GM23338 (cell line): ENCODE measurements around the gene USP7.

ENCODE experiments used
- CREB1 ChIP-seq: fragments of 250-450 bp; sonication (Bioruptor Pico); IDR thresholded peaks from 2 replicates; pipeline ENCODE4 v1.5.0; 2020; ENCODE audit warnings: low read depth, mild to moderate bottlenecking, moderate library complexity
- EZH2 ChIP-seq: fragments of 200-600 bp; sonication (generic); IDR thresholded peaks from one replicate; pipeline ENCODE4 v1.8.0; 2017; ENCODE audit warnings: antibody characterized with exemption, mild to moderate bottlenecking, low read depth; ENCODE audit not compliant: unreplicated experiment
- EZH2phosphoT487 ChIP-seq: fragments of 200-600 bp; sonication (generic); IDR thresholded peaks from one replicate; pipeline ENCODE4 v1.8.1; 2018; ENCODE audit warnings: antibody characterized with exemption; ENCODE audit not compliant: unreplicated experiment
- NANOG ChIP-seq: IDR thresholded peaks from 2 replicates; pipeline ENCODE4 v1.6.1; 2016; ENCODE audit warnings: antibody characterized with exemption, borderline replicate concordance
- POLR2AphosphoS5 ChIP-seq: IDR thresholded peaks from 2 replicates; pipeline ENCODE4 v1.6.1; 2016; ENCODE audit warnings: antibody characterized with exemption, low read depth
- ZNF114 ChIP-seq: fragments of 250-450 bp; sonication (Bioruptor Pico); IDR thresholded peaks from 2 replicates; pipeline ENCODE4 v1.5.0; 2020; ENCODE audit warnings: mild to moderate bottlenecking, moderate library complexity
- TF ChIP-seq, protein P1 (sequence below), 2 experiments: fragments of 200-600 bp in 1 of 2; sonication (generic) in 1 of 2; conservative IDR thresholded peaks; 2 replicates each; pipeline versions ENCODE4 v1.5.1 to v1.6.1; 2016 to 2017; ENCODE audit warnings: antibody characterized with exemption in 2 of 2, low read depth in 2 of 2, mild to moderate bottlenecking in 2 of 2, moderate library complexity in 1 of 2
- TF ChIP-seq, protein P2 (sequence below): IDR thresholded peaks from one replicate; pipeline ENCODE4 v1.6.1; 2018; ENCODE audit warnings: antibody characterized with exemption; ENCODE audit not compliant: unreplicated experiment
- TF ChIP-seq, protein P3 (sequence below): IDR thresholded peaks from 2 replicates; pipeline ENCODE4 v1.6.1; 2016; ENCODE audit warnings: antibody characterized with exemption

DNA sequence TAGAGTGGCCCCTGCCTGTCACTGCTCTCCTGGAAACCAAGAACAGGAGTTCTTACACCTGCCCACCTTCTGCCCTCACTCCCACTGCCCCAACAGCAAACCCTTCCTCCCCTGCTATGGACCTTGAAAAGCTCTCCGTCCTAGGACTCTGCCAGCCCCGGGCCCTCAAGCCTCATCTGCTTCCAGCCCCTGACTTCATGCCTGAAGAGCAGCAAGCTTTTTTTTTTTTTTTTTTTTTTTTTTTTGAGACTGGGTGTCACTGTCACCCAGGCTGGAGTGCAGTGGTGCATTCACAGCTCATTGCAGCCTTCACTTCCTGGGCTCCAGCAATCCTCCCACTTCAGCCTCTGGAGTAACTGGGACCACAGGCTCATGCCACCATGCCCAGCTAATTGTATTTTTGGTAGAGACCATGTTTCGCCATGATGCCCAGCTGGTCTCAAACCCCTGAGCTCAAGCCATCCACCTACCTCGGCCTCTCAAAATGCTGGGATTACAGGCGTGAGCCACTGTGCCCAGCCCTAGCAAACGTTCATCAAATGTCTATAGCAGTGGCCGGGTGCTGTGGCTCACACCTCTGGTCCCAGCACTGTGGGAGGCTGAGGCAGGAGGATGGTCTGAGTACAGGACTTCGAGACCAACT lies 111.8 kb downstream of the USP7 start:
- TF ChIP-seq, protein P1, sequence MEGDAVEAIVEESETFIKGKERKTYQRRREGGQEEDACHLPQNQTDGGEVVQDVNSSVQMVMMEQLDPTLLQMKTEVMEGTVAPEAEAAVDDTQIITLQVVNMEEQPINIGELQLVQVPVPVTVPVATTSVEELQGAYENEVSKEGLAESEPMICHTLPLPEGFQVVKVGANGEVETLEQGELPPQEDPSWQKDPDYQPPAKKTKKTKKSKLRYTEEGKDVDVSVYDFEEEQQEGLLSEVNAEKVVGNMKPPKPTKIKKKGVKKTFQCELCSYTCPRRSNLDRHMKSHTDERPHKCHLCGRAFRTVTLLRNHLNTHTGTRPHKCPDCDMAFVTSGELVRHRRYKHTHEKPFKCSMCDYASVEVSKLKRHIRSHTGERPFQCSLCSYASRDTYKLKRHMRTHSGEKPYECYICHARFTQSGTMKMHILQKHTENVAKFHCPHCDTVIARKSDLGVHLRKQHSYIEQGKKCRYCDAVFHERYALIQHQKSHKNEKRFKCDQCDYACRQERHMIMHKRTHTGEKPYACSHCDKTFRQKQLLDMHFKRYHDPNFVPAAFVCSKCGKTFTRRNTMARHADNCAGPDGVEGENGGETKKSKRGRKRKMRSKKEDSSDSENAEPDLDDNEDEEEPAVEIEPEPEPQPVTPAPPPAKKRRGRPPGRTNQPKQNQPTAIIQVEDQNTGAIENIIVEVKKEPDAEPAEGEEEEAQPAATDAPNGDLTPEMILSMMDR (conservative IDR thresholded peaks at IDR 0.05; ENCODE audit: low read depth in 2 of 2), result no peak
- TF ChIP-seq EZH2, result no peak
- TF ChIP-seq POLR2AphosphoS5, result peak; percentile 33
- TF ChIP-seq, protein P2, sequence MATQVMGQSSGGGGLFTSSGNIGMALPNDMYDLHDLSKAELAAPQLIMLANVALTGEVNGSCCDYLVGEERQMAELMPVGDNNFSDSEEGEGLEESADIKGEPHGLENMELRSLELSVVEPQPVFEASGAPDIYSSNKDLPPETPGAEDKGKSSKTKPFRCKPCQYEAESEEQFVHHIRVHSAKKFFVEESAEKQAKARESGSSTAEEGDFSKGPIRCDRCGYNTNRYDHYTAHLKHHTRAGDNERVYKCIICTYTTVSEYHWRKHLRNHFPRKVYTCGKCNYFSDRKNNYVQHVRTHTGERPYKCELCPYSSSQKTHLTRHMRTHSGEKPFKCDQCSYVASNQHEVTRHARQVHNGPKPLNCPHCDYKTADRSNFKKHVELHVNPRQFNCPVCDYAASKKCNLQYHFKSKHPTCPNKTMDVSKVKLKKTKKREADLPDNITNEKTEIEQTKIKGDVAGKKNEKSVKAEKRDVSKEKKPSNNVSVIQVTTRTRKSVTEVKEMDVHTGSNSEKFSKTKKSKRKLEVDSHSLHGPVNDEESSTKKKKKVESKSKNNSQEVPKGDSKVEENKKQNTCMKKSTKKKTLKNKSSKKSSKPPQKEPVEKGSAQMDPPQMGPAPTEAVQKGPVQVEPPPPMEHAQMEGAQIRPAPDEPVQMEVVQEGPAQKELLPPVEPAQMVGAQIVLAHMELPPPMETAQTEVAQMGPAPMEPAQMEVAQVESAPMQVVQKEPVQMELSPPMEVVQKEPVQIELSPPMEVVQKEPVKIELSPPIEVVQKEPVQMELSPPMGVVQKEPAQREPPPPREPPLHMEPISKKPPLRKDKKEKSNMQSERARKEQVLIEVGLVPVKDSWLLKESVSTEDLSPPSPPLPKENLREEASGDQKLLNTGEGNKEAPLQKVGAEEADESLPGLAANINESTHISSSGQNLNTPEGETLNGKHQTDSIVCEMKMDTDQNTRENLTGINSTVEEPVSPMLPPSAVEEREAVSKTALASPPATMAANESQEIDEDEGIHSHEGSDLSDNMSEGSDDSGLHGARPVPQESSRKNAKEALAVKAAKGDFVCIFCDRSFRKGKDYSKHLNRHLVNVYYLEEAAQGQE, result no peak
- no peak for TF ChIP-seq NANOG
- no peak for TF ChIP-seq EZH2phosphoT487
- no peak for TF ChIP-seq ZNF114 (CRISPR knock-in tag)
- TF ChIP-seq CREB1 (CRISPR knock-in tag), result no peak
- TF ChIP-seq, protein P3, sequence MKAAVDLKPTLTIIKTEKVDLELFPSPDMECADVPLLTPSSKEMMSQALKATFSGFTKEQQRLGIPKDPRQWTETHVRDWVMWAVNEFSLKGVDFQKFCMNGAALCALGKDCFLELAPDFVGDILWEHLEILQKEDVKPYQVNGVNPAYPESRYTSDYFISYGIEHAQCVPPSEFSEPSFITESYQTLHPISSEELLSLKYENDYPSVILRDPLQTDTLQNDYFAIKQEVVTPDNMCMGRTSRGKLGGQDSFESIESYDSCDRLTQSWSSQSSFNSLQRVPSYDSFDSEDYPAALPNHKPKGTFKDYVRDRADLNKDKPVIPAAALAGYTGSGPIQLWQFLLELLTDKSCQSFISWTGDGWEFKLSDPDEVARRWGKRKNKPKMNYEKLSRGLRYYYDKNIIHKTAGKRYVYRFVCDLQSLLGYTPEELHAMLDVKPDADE, result no peak
